Epithelial cell of esophagus (primary cell): ENCODE data around the gene SHLD2.
A peak's percentile ranks its signal among the peaks of the same experiment; 100 is the strongest.
"Not testable (repeated sequence)": the region's sequence is repeated elsewhere in the genome, so short reads cannot be mapped to it uniquely, and the experiment has no call there.

ENCODE experiments used
- DNase-seq: peaks from one replicate; pipeline ENCODE4 v3.0.0; 2010; ENCODE audit warnings: low read depth
- H3K4me3 ChIP-seq: 2 replicates; pipeline ENCODE4 v1.5.1; 2011; ENCODE audit warnings: mild to moderate bottlenecking, low read length, control low read depth

SHLD2 gene

GRCh38 chr10:87186016-87186415, 91.0 kb downstream of the SHLD2 start:
- not testable (repeated sequence) for DNase-seq, H3K4me3 ChIP-seq

DNA sequence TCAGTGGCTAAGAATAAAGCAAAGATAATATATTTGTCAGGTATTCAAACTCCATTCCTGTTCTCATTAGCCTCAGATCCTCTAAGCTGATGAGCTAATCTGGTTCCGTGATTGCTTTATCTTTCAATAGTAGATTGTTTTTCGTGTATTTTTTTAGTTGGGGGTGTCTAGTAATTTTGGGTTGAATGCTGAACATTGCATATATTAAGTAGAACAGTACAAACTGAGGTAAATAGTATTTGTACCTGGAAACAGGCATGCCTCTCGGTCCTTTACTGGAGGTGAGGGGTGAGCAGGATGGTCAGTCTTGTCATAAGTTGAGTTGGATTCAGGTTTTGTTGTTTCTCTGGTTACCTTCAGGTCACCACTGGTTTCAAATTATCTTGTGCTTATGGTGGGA, 92.6 kb downstream of the SHLD2 start:
- H3K4me3 ChIP-seq, DNase-seq: not testable (repeated sequence)

- not testable (repeated sequence) for DNase-seq
These were observed 96.8 kb downstream of the SHLD2 start for GRCh38 chr10:87191841-87192240.

GRCh38 chr10:87200924-87201323, 105.9 kb downstream of the SHLD2 start:
- not testable (repeated sequence) for H3K4me3 ChIP-seq
- DNase-seq = peak; percentile 55

More at GRCh38 chr10:87191841-87192240, 96.8 kb downstream of the SHLD2 start:
- H3K4me3 ChIP-seq = not testable (repeated sequence)

- peak; percentile 37 for DNase-seq
- not testable (repeated sequence) for H3K4me3 ChIP-seq
These were observed 109.8 kb downstream of the SHLD2 start for GRCh38 chr10:87204801-87205200.

DNA sequence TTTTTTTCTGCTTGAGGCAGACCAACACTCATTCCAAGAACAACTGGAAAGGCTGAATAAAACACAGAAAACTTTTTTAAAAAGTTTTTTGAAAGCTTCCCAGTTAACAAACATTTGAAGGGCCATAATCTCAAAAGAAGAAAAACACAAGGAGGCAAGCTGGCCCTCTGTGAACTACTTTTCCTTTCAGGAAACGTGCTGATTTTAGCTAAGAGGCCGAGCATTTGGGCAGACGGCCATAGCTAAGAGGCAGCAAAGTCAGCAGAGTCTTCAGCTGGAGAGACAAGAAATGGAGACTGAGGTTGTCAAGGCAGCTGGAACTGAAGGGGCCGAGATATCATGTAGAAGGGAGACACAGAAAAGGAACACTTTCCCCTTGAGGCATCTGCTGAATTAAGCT, 111.9 kb downstream of the SHLD2 start:
- not testable (repeated sequence) for DNase-seq, H3K4me3 ChIP-seq

DNA sequence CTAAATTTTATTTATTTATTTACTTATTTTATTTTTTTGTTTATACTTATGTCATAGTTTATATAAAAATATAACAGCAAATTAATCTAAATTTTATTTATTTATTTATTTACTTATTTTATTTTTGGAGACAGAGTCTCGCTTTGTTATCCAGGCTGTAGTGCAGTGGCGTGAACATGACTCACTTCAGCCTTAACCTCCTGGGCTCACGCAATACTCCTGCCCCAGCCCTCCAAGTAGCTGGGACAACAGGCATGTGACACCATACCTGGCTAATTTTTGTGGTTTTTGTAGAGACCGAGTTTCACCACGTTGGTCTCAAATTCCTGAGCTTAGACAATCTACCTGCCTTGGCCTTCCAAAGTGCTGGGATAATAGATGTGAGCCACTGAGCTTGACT, 115.3 kb downstream of the SHLD2 start:
- peak; percentile 51 for DNase-seq
- H3K4me3 ChIP-seq = not testable (repeated sequence)

- H3K4me3 ChIP-seq, DNase-seq: not testable (repeated sequence)
These were observed 116.8 kb downstream of the SHLD2 start for GRCh38 chr10:87211848-87212247.

DNA sequence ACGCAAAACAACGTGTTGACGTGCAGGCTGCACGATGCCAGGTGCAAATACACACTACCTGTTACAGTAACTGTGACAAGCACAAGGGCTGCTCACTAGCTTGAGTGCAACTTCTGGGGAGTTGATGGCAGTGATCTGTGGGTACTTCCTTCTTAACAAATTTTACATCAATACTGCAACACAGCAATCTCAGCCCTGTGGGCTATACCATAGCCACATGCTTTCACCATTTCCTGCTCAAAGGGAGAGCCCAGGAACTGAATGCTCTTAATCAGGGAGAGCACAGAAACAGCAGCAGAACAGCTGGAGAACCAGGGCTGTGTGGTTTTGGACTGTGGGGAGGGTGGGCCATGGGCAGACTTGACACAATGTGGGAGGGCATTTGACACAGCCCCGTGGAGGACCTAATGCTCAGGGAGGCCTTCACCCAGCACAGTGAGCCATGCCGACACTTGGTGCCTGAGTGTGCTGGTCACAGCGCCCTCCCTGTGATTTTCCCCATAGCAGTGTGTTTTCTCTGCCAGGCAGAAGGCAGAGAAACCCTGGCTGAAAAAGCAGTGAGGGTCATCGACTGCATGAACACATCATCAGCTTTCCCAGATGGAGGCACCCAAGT, 118.3 kb downstream of the SHLD2 start:
- not testable (repeated sequence) for H3K4me3 ChIP-seq, DNase-seq

DNA sequence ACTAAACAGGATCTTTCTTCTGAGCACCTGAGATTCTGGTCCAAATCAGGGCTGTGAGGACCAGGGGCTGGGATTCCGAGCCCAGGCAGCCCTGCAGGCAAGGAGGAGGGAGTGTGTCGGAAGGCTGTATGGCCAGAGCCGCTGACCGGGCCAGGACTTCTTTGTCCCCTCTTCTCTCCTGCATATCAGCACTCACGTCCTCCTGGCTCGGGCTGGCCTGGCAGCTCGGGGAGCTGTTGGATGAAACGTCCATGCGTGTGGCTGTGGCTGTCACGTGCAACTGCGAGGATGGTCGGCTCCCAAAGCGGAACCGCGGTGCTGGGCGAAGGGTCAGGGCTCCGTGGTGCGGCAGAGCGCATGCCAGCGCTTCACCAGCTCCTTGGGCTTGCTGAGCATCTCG, 118.8 kb downstream of the SHLD2 start:
- DNase-seq, H3K4me3 ChIP-seq: not testable (repeated sequence)

- H3K4me3 ChIP-seq, DNase-seq: not testable (repeated sequence)
These were observed 121.1 kb downstream of the SHLD2 start for GRCh38 chr10:87216120-87216519.

DNA sequence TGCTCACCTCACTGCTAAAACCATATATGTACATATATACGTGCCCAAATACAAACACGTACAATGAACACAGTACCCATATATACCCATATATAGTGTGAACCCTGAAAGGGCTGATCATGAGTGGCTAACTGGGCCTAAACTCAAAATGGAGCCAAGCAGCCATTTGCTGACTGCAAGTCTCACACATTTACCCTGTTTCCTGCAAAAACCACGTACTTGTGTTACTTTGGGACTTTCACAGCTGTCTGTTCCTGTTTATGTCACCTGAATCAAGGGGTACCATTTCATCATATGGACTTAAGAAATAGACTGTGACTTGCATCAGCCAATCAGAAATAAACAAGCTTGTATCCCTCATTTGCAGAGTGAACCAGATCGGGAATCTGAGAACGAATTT, 124.4 kb downstream of the SHLD2 start:
- DNase-seq, H3K4me3 ChIP-seq: not testable (repeated sequence)

GRCh38 chr10:87222789-87223188, 127.8 kb downstream of the SHLD2 start:
- H3K4me3 ChIP-seq, DNase-seq: not testable (repeated sequence)

GRCh38 chr10:87225148-87225547, 130.1 kb downstream of the SHLD2 start, which contains the start of gene NUTM2A:
Gene NUTM2A (plus strand): TSS chr10:87225448. CDS start chr10:87225831, 383 bp downstream.
- H3K4me3 ChIP-seq, DNase-seq: not testable (repeated sequence)

DNA sequence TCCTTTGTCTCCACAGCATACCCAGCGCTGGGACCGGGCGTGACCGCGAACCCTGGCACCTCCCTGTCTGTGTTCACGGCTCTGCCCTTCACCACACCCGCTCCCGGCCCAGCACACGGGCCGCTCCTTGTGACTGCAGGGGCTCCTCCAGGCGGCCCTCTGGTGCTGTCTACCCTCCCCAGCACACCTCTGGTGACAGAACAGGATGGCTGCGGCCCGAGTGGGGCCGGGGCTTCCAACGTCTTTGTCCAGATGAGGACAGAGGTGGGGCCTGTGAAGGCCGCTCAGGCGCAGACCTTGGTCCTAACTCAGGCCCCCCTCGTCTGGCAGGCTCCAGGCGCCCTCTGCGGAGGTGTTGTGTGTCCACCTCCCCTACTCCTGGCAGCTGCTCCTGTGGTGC, 133.2 kb downstream of the SHLD2 start:
- H3K4me3 ChIP-seq, DNase-seq: not testable (repeated sequence)

DNA sequence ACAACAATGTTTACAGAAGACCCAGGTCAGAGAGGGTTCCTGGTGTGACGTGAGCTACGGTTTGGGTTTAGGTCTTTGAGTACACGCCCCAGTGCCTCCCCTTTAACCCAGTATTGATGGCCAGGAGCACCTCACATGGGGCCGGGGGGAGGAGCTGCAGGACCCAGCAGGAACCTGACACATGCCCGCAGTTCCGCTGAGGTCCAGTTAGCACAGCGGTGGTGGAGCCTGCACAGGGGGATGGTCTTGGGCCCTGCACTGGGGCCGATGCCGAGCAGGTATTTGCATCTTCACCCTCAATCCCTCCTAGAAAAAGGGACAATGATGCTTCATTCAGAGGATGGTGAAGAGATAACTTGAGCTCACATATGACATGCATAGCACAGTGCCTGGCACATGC, 134.2 kb downstream of the SHLD2 start:
- H3K4me3 ChIP-seq, DNase-seq: not testable (repeated sequence)

- not testable (repeated sequence) for DNase-seq
These were observed 139.8 kb downstream of the SHLD2 start for GRCh38 chr10:87234854-87235253.

GRCh38 chr10:87237244-87237643, 142.2 kb downstream of the SHLD2 start:
- not testable (repeated sequence) for DNase-seq, H3K4me3 ChIP-seq

More at GRCh38 chr10:87234854-87235253, 139.8 kb downstream of the SHLD2 start:
- not testable (repeated sequence) for H3K4me3 ChIP-seq

- not testable (repeated sequence) for H3K4me3 ChIP-seq, DNase-seq
These were observed 144.4 kb downstream of the SHLD2 start for GRCh38 chr10:87239346-87239808.
